ENCODE data around the gene CPEB1.
"Not testable (repeated sequence)": the region's sequence is repeated elsewhere in the genome, so short reads cannot be mapped to it uniquely, and the experiment has no call there.

The CPEB1 gene

GRCh38 chr15:82648257-82649103 is 1.3 kb upstream of the CPEB1 start:
- no peak overlapping the region for H3K4me3 ChIP-seq (ENCODE audit: low read depth, low read length)
- DNase-seq (ENCODE audit: low read depth): no peak
- TF ChIP-seq POLR2A (IDR thresholded peaks at IDR 0.05; ENCODE audit: extremely low read depth, insufficient read length) (no peak), MYC (IDR thresholded peaks at IDR 0.05; ENCODE audit: low read depth, low read length) (no peak), MAX (IDR thresholded peaks at IDR 0.05; ENCODE audit: low read depth, low read length) (no peak), CTCF (IDR thresholded peaks at IDR 0.05; ENCODE audit: low read depth, low read length) (no peak)

- no peak for TF ChIP-seq POLR2A (IDR thresholded peaks at IDR 0.05; ENCODE audit: extremely low read depth, insufficient read length)
- no peak for TF ChIP-seq CTCF (IDR thresholded peaks at IDR 0.05; ENCODE audit: low read depth, low read length)
- no peak for TF ChIP-seq MYC (IDR thresholded peaks at IDR 0.05; ENCODE audit: low read depth, low read length)
- no peak for TF ChIP-seq MAX (IDR thresholded peaks at IDR 0.05; ENCODE audit: low read depth, low read length)
- H3K4me3 ChIP-seq (ENCODE audit: low read depth, low read length): no peak overlapping the region
- DNase-seq (ENCODE audit: low read depth): no peak
Measured at GRCh38 chr15:82647835-82648256, 683 bp upstream of the CPEB1 start.

GRCh38 chr15:82646250-82647044 is 716 bp downstream of the CPEB1 start:
- DNase-seq (ENCODE audit: low read depth): no peak
- TF ChIP-seq MAX (IDR thresholded peaks at IDR 0.05; ENCODE audit: low read depth, low read length) (no peak), CTCF (IDR thresholded peaks at IDR 0.05; ENCODE audit: low read depth, low read length) (no peak), POLR2A (IDR thresholded peaks at IDR 0.05; ENCODE audit: extremely low read depth, insufficient read length) (no peak), MYC (IDR thresholded peaks at IDR 0.05; ENCODE audit: low read depth, low read length) (no peak)
- no peak overlapping the region for H3K4me3 ChIP-seq (ENCODE audit: low read depth, low read length)

GRCh38 chr15:82644967-82645852 is 2.0 kb downstream of the CPEB1 start:
- not testable (repeated sequence) for H3K4me3 ChIP-seq (ENCODE audit: low read depth, low read length); DNase-seq (ENCODE audit: low read depth)

DNA sequence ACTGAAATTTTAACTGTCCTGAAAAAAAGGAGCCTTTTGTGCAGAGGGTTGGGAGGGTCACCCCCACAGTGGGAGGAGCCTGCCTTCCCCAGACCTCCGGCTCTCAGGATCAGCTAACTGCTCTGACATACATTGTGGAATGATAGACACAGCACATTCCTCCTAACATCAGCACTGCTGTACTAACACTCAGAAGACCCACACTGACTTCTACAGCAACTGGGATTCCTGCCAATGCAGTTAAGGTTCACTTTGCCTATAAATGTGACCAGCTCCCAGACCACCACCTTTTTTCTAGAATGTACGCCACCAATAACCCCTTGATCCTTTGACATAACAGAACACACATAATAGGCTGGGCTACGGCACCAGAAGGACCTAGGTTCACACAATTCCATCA is 3.2 kb downstream of the CPEB1 start:
- no peak for DNase-seq (ENCODE audit: low read depth)
- TF ChIP-seq CTCF (IDR thresholded peaks at IDR 0.05; ENCODE audit: low read depth, low read length): no peak
- no peak for TF ChIP-seq POLR2A (IDR thresholded peaks at IDR 0.05; ENCODE audit: extremely low read depth, insufficient read length)
- TF ChIP-seq MAX (IDR thresholded peaks at IDR 0.05; ENCODE audit: low read depth, low read length): no peak
- TF ChIP-seq MYC (IDR thresholded peaks at IDR 0.05; ENCODE audit: low read depth, low read length): no peak
- H3K4me3 ChIP-seq (ENCODE audit: low read depth, low read length): no peak overlapping the region

Measured in NB4 (cell line).